DND-41 (cell line): ENCODE results near the gene EYA2.

Experiments
- CTCF ChIP-seq: IDR thresholded peaks from 2 replicates; pipeline ENCODE4 v1.5.1; 2012; ENCODE audit warnings: borderline replicate concordance, low read length, moderate library complexity, mild to moderate bottlenecking; ENCODE audit not compliant: poor library complexity, severe bottlenecking; ENCODE audit errors: extremely low read depth
- EZH2 ChIP-seq: IDR thresholded peaks from 3 replicates; pipeline ENCODE4 v1.6.1; 2012; ENCODE audit warnings: borderline replicate concordance, low read depth, mild to moderate bottlenecking, moderate library complexity, low read length, inconsistent platforms; ENCODE audit not compliant: severe bottlenecking

DNA sequence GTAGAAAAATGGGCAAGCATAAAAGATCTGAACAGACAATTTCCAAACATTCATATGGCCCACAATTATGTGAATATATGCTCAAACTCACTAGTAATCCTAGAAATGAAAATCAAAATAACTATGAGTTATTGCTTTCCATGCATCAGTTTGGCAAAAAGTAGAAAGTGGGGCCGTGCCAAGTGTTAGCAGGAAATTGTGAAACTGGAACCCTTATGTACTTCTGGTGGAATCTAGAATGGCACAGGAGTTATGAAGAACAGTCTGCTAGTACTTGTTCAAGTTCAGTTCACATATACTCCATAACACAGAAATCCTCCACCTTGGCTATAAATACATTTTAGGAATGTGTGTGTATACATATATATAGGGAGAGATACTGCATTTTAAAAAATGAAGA is 89.8 kb downstream of the EYA2 start:
- TF ChIP-seq CTCF = no peak
- TF ChIP-seq EZH2 = no peak
